Fibroblast of lung (primary cell): ENCODE results near the gene ORC4. TPM values are rescaled to one million over a fixed set of nuclear protein-coding genes. Genes with fewer than 3 reads are reported as not detected.
A peak's percentile ranks its signal among the peaks of the same experiment; 100 is the strongest.

ENCODE experiments used
- DNase-seq, 2 donors: peaks; one replicate each; pipeline versions ENCODE4 v3.0.0 to v3.0.0-alpha.2; 2010; ENCODE audit warnings: low read depth in 2 of 2
- H2AFZ ChIP-seq: 2 replicates; pipeline ENCODE4 v1.5.1; 2012; ENCODE audit warnings: low read length, control low read depth, inconsistent platforms
- H3K27ac ChIP-seq: 2 replicates; pipeline ENCODE4 v1.5.1; 2011; ENCODE audit warnings: low read length, control low read depth; ENCODE audit not compliant: insufficient read depth
- H3K27me3 ChIP-seq: 2 replicates; pipeline ENCODE4 v1.5.1; 2011; ENCODE audit warnings: mild to moderate bottlenecking, low read length; ENCODE audit not compliant: control insufficient read depth, insufficient read depth
- H3K36me3 ChIP-seq: 2 replicates; pipeline ENCODE4 v1.5.1; 2011; ENCODE audit warnings: low read length; ENCODE audit not compliant: control insufficient read depth, insufficient read depth
- H3K4me1 ChIP-seq: 2 replicates; pipeline ENCODE4 v1.5.1; 2011; ENCODE audit warnings: low read length; ENCODE audit not compliant: control insufficient read depth, insufficient read depth; ENCODE audit errors: extremely low read depth
- H3K4me2 ChIP-seq: 2 replicates; pipeline ENCODE4 v1.5.1; 2011; ENCODE audit warnings: low read length, control low read depth; ENCODE audit not compliant: insufficient read depth; ENCODE audit errors: extremely low read depth
- H3K4me3 ChIP-seq, 4 experiments: fragments of 200-600 bp in 1 of 4; sonication (generic) in 1 of 4; replicated peaks in 1 of 4; 2 replicates each; pipeline ENCODE4 v1.5.1; 2011 to 2016; ENCODE audit warnings: low read length in 4 of 4, low read depth in 3 of 4, mild to moderate bottlenecking in 3 of 4, control low read depth in 2 of 4, inconsistent platforms in 1 of 4, mixed read lengths in 1 of 4; ENCODE audit not compliant: insufficient read depth in 1 of 4; ENCODE audit errors: control extremely low read depth in 1 of 4
- H3K79me2 ChIP-seq: 2 replicates; pipeline ENCODE4 v1.5.1; 2012; ENCODE audit warnings: mild to moderate bottlenecking, low read length, inconsistent platforms; ENCODE audit not compliant: control insufficient read depth, insufficient read depth
- H3K9ac ChIP-seq: 2 replicates; pipeline ENCODE4 v1.5.1; 2011; ENCODE audit warnings: mild to moderate bottlenecking, low read length, control low read depth; ENCODE audit not compliant: insufficient read depth
- H3K9me3 ChIP-seq: 2 replicates; pipeline ENCODE4 v1.5.1; 2012; ENCODE audit warnings: low read depth, low read length; ENCODE audit not compliant: control insufficient read depth, insufficient read depth
- H4K20me1 ChIP-seq: 2 replicates; pipeline ENCODE4 v1.5.1; 2011; ENCODE audit warnings: low read length; ENCODE audit not compliant: control insufficient read depth, insufficient read depth; ENCODE audit errors: extremely low read depth
- EZH2 ChIP-seq: IDR thresholded peaks from 2 replicates; pipeline ENCODE4 v1.5.1; 2012; ENCODE audit warnings: low read length, control low read depth, mild to moderate bottlenecking; ENCODE audit errors: missing control alignments
- polyA plus RNA-seq, 2 donors: library from polyadenylated mRNA; depleted of rRNA in 1 of 2; stranded (reverse) in 1 of 2; unstranded in 1 of 2; fragments of >200 nt; gene quantifications; 2 replicates each; pipeline ENCODE4 v1.2.1, GENCODE V29; 2011 to 2012; ENCODE audit warnings: missing spikeins in 1 of 2
- total RNA-seq: library from RNA; depleted of rRNA; stranded (reverse); fragments of >200 nt; gene quantifications from 2 replicates; pipeline ENCODE4 v1.2.1, GENCODE V29; 2014
- TF ChIP-seq, protein P1 (sequence below), 2 donors: IDR thresholded peaks in 1 of 2; conservative IDR thresholded peaks in 1 of 2; 1 replicate in 1 of 2; 2 replicates in 1 of 2; pipeline ENCODE4 v1.5.1; 2011 to 2012; ENCODE audit warnings: low read length in 2 of 2, control low read depth in 1 of 2, inconsistent platforms in 1 of 2, low read depth in 1 of 2, mild to moderate bottlenecking in 1 of 2

Gene ORC4
- total and polyA plus RNA-seq, 2 donors (not counting 1 experiment from before 2014, with no cell fraction given) = 24.3 to 49.0 TPM

DNA sequence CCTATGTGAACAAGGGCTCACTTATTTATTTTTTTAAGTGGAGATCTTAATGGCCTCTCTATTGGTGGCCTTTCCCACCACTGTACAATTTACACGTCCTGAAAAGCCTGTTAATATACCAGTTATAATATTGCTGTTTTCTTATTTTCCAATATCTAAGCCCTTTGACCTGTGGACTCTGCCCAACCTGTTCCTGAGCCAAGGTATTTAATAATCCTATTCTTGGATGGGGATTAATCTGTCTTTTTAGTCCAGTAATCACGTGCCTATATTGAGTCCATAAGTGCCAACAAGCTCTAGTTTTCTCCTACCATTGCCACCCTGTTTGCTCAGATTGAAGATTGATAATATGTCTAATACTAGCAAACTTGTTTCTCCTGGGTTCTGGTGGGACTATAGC, 43.1 kb upstream of the ORC4 start:
- Histone ChIP-seq H3K27me3 (no peaks in the 10 kb centered on the region), H3K27ac (no peak overlapping the region), H3K4me1 (no peaks in the 10 kb centered on the region), H3K4me3 (no peak overlapping the region), H3K36me3 (no peaks in the 10 kb centered on the region), H3K79me2 (no peaks in the 10 kb centered on the region), H3K9me3 (no peaks in the 10 kb centered on the region), H3K4me2 (no peak overlapping the region), H2AFZ (no peak overlapping the region), H4K20me1 (no peaks in the 10 kb centered on the region), H3K9ac (no peak overlapping the region)
- TF ChIP-seq, protein P1, sequence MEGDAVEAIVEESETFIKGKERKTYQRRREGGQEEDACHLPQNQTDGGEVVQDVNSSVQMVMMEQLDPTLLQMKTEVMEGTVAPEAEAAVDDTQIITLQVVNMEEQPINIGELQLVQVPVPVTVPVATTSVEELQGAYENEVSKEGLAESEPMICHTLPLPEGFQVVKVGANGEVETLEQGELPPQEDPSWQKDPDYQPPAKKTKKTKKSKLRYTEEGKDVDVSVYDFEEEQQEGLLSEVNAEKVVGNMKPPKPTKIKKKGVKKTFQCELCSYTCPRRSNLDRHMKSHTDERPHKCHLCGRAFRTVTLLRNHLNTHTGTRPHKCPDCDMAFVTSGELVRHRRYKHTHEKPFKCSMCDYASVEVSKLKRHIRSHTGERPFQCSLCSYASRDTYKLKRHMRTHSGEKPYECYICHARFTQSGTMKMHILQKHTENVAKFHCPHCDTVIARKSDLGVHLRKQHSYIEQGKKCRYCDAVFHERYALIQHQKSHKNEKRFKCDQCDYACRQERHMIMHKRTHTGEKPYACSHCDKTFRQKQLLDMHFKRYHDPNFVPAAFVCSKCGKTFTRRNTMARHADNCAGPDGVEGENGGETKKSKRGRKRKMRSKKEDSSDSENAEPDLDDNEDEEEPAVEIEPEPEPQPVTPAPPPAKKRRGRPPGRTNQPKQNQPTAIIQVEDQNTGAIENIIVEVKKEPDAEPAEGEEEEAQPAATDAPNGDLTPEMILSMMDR (conservative IDR thresholded peaks at IDR 0.05 in 1 of 2, IDR thresholded peaks at IDR 0.05 in 1 of 2; ENCODE audit: low read depth in 1 of 2, low read length in 2 of 2) = no peak
- no peak for TF ChIP-seq EZH2
- no peak for DNase-seq

- Histone ChIP-seq H3K9ac (no peak overlapping the region), H3K36me3 (no peaks in the 10 kb centered on the region), H2AFZ (no peak overlapping the region), H3K9me3 (no peaks in the 10 kb centered on the region), H4K20me1 (no peaks in the 10 kb centered on the region), H3K4me2 (no peak overlapping the region), H3K4me3 (no peak overlapping the region), H3K27me3 (no peaks in the 10 kb centered on the region), H3K79me2 (no peaks in the 10 kb centered on the region), H3K4me1 (no peaks in the 10 kb centered on the region), H3K27ac (no peak overlapping the region)
- DNase-seq = peak; percentile 21 to 47
- TF ChIP-seq, protein P1 (conservative IDR thresholded peaks at IDR 0.05 in 1 of 2, IDR thresholded peaks at IDR 0.05 in 1 of 2; ENCODE audit: low read depth in 1 of 2, low read length in 2 of 2) = no peak
- no peak for TF ChIP-seq EZH2
Observed at GRCh38 chr2:148058641-148059040, 38.1 kb upstream of the ORC4 start.

- TF ChIP-seq, protein P1 (conservative IDR thresholded peaks at IDR 0.05 in 1 of 2, IDR thresholded peaks at IDR 0.05 in 1 of 2; ENCODE audit: low read depth in 1 of 2, low read length in 2 of 2) = no peak
- TF ChIP-seq EZH2 = no peak
- Histone ChIP-seq H3K27me3 (no peaks in the 10 kb centered on the region), H3K9ac (no peak overlapping the region), H4K20me1 (no peaks in the 10 kb centered on the region), H3K4me1 (no peaks in the 10 kb centered on the region), H3K4me2 (no peak overlapping the region), H3K9me3 (no peaks in the 10 kb centered on the region), H3K27ac (no peak overlapping the region), H3K4me3 (no peak overlapping the region), H2AFZ (no peak overlapping the region), H3K36me3 (no peaks in the 10 kb centered on the region), H3K79me2 (peaks cover 1% of the 10 kb centered on the region)
- DNase-seq = no peak
Observed at GRCh38 chr2:148052687-148053086, 32.1 kb upstream of the ORC4 start.
